Bronchial epithelial cell (primary cell): ENCODE measurements around the gene HOXB8. TPM values are rescaled to one million over a fixed set of nuclear protein-coding genes. Genes with fewer than 3 reads are reported as not detected.

Experiments used
- DNase-seq: peaks from one replicate; pipeline ENCODE4 v3.0.0-alpha.2; 2010; ENCODE audit warnings: low read depth
- FAIRE-seq: peaks from 2 replicates; lab custom pipeline; 2011; peaks lifted over from hg19 to GRCh38; lab: Jason Lieb, UNC
- H3K27me3 ChIP-seq: 2 replicates; pipeline ENCODE4 v1.5.1; 2011; ENCODE audit warnings: low read length; ENCODE audit not compliant: control insufficient read depth, insufficient read depth
- H3K36me3 ChIP-seq: 2 replicates; pipeline ENCODE4 v1.5.1; 2011; ENCODE audit warnings: low read length; ENCODE audit not compliant: control insufficient read depth, insufficient read depth
- H3K4me3 ChIP-seq: 2 replicates; pipeline ENCODE4 v1.5.1; 2011; ENCODE audit warnings: mild to moderate bottlenecking, low read depth, low read length, control low read depth
- CTCF ChIP-seq: IDR thresholded peaks from 2 replicates; pipeline ENCODE4 v1.5.1; 2011; ENCODE audit warnings: mild to moderate bottlenecking, moderate library complexity, low read length, control low read depth, inconsistent platforms; ENCODE audit not compliant: insufficient read depth, severe bottlenecking
- total RNA-seq: library from RNA; depleted of rRNA; stranded (reverse); fragments of >200 nt; gene quantifications from 2 replicates; pipeline ENCODE4 v1.2.1, GENCODE V29; 2014

Gene HOXB8
- total RNA-seq, 1 donor from 2014 or later, result not detected

- Histone ChIP-seq H3K27me3 (peaks cover 84% of the 10 kb centered on the region), H3K36me3 (no peaks in the 10 kb centered on the region), H3K4me3 (no peak overlapping the region)
- FAIRE-seq, result no peak
- DNase-seq, result no peak
- TF ChIP-seq CTCF, result no peak
Measured at GRCh38 chr17:48569240-48569582, 45.9 kb downstream of the HOXB8 start.

DNA sequence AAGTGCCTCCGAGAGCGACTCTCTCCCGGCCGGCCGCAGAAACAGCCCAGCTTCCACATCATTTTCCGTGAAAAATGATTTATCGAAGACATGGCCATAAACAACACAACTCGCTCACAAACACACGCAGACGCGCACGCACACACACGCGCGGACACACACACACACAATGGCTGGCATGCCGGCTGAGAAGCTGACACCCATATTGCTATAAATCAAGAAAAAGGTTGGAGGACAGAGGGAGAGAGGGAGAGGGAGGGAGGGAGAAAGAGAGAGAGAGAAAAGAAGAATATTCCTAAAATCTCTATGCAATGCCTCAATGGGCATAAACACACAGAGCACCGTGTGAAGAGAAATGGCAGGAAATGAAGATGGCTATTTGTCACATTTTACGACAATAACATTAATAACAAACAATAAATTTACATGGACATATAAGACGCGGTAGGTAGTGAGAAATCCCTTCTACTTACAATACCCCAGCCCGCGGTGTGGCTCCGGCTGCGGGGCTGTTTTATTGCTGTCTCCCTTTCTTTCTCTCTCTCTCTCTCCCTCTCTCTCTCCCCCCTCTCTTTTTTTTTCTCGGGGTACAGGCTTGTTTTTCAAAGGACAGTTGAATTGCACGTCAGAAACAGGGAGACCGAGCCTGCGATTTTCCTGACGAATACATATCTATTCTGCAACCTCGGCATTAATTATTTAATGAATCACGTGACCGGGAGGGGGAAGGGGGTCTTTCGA is 46.4 kb downstream of the HOXB8 start:
- FAIRE-seq (no peak), DNase-seq (no peak)
- H3K4me3 ChIP-seq, result no peak overlapping the region
- no peak for TF ChIP-seq CTCF
- no peaks in the 10 kb centered on the region for H3K36me3 ChIP-seq
- H3K27me3 ChIP-seq, result peaks cover 82% of the 10 kb centered on the region

GRCh38 chr17:48567646-48568354 is 47.3 kb downstream of the HOXB8 start:
- Histone ChIP-seq H3K4me3 (no peak overlapping the region), H3K36me3 (no peaks in the 10 kb centered on the region), H3K27me3 (peaks cover 83% of the 10 kb centered on the region)
- DNase-seq, result no peak
- no peak for TF ChIP-seq CTCF
- no peak for FAIRE-seq

DNA sequence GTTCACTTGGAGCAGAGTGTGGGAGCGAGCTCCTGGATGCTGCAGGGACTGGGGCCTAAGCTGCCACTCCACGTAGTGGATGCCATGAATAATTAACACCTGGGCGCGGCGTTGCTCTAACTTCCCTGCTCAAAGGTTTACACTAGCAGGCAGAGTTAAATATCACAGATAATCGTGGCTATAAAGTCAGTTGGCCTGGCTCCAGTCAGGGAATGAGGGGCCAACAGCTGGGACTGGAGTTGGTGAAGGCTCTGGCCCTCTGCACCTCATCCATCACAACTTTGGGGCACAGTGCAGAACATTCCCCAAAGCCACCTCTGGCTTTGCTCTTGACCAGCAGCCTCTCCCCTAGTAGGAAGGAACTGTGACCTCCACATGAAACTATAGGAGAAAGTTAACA is 47.9 kb downstream of the HOXB8 start:
- no peak for TF ChIP-seq CTCF
- FAIRE-seq, result no peak

GRCh38 chr17:48566717-48567116 is 48.4 kb downstream of the HOXB8 start:
- no peaks in the 10 kb centered on the region for H3K36me3 ChIP-seq
- no peak for DNase-seq
- H3K27me3 ChIP-seq, result peaks cover 83% of the 10 kb centered on the region
- no peak for FAIRE-seq
- no peak for TF ChIP-seq CTCF
- no peak overlapping the region for H3K4me3 ChIP-seq

More for the DNA sequence above, 47.9 kb downstream of the HOXB8 start:
- Histone ChIP-seq H3K27me3 (peaks cover 83% of the 10 kb centered on the region), H3K4me3 (no peak overlapping the region), H3K36me3 (no peaks in the 10 kb centered on the region)
- DNase-seq, result no peak
